Measurements from ENCODE around the gene B3GALNT2. TPM values are rescaled to one million over a fixed set of nuclear protein-coding genes. Genes with fewer than 3 reads are reported as not detected.
"Not testable (repeated sequence)": the region's sequence is repeated elsewhere in the genome, so short reads cannot be mapped to it uniquely, and the experiment has no call there.

The B3GALNT2 gene
- total and polyA plus RNA-seq, 8 donors = 2.4 to 126 (median 14.7) TPM

DNA sequence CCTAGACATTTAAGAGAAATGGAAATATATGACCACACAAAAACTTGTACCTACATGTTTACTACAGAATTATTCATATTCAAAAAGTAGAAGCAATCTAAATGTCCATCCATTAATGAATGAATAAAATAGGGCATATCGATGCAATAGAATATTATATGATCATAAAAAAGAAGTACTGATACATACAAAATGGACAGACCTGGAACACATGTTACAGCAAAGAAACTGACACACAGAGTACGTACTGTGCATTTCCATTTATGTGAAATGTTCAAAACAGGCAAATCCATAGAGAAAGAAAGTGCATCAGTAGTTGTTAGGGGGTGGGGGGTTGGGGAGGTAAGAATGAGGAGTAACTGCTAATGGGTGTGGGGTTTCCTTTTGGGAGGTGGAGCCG is 39.2 kb downstream of the B3GALNT2 start:
- WGBS, 5 donors = 92 to 97% (median 95%) methylated on average over 3 of the region's 3 CpGs
- H3K4me3 ChIP-seq = no peak overlapping the region
- DNase-seq = no peak
- peaks cover 3 to 66% (median 49%) of the 10 kb centered on the region in 4 donors for H3K36me3 ChIP-seq
- no peaks in the 10 kb centered on the region for H3K4me1 ChIP-seq
- no peaks in the 10 kb centered on the region for H3K27me3 ChIP-seq
- no peaks in the 10 kb centered on the region for H3K9me3 ChIP-seq
- no peak overlapping the region for H3K27ac ChIP-seq
- intact Hi-C loops (cut with DNase I; ENCODE audit: low total_unique reads) = no loop called here
- no peak for TF ChIP-seq POLR2A (IDR thresholded peaks at IDR 0.05)
- no peak for TF ChIP-seq POLR2AphosphoS5 (IDR thresholded peaks at IDR 0.05)
- TF ChIP-seq EP300 (IDR thresholded peaks at IDR 0.05) = no peak
- TF ChIP-seq, protein P1, sequence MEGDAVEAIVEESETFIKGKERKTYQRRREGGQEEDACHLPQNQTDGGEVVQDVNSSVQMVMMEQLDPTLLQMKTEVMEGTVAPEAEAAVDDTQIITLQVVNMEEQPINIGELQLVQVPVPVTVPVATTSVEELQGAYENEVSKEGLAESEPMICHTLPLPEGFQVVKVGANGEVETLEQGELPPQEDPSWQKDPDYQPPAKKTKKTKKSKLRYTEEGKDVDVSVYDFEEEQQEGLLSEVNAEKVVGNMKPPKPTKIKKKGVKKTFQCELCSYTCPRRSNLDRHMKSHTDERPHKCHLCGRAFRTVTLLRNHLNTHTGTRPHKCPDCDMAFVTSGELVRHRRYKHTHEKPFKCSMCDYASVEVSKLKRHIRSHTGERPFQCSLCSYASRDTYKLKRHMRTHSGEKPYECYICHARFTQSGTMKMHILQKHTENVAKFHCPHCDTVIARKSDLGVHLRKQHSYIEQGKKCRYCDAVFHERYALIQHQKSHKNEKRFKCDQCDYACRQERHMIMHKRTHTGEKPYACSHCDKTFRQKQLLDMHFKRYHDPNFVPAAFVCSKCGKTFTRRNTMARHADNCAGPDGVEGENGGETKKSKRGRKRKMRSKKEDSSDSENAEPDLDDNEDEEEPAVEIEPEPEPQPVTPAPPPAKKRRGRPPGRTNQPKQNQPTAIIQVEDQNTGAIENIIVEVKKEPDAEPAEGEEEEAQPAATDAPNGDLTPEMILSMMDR (IDR thresholded peaks at IDR 0.05) = no peak

DNA sequence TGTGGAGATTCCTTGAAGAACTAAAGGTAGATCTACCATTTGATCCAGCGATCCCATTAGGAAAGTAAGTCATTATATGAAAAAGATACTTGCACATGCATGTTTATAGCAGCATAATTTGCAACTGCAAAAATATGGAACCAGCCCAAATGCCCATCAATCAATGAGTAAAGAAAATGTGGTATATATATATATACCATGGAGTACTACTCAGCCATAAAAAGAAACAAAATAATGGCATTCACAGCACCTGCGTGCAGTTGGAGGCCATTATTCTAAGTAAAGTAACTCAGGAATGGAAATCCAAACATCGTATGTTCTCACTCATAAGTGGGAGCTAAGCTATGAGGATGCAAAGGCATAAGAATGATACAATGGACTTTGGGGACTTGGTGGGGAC is 41.4 kb downstream of the B3GALNT2 start:
- H3K27ac ChIP-seq; H3K4me3 ChIP-seq; DNase-seq; H3K27me3 ChIP-seq; H3K4me1 ChIP-seq; H3K9me3 ChIP-seq; intact Hi-C loops (cut with DNase I; ENCODE audit: low total_unique reads): not testable (repeated sequence)
- 96 to 99% (median 98%) methylated on average over 3 of the region's 3 CpGs for WGBS, 5 donors
- peaks cover 3 to 55% (median 47%) of the 10 kb centered on the region in 4 donors for H3K36me3 ChIP-seq

DNA sequence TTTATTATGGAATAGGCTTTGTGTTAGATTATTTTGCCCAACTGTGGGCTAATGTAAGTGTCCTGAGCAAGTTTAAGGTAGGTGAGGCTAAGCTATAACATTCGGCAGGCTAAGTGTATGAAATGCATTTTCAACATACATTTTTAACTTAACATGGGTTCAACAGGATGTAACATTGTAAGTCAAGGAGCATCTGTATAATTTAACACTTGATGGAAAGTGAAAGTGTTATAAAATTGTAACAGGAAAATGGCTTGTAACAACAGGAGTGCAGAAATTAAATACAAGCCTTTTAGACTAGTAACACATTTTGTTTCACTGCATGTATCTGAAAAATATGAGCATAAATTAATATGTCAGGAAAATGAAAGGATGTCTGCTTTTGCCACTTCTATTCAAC is 42.3 kb downstream of the B3GALNT2 start:
- Histone ChIP-seq H3K27ac (no peak overlapping the region), H3K36me3 (peaks cover 3 to 49% (median 45%) of the 10 kb centered on the region in 4 donors), H3K27me3 (no peaks in the 10 kb centered on the region), H3K4me3 (no peak overlapping the region), H3K9me3 (no peaks in the 10 kb centered on the region), H3K4me1 (no peaks in the 10 kb centered on the region)
- TF ChIP-seq, protein P1 (IDR thresholded peaks at IDR 0.05) = no peak
- TF ChIP-seq EP300 (IDR thresholded peaks at IDR 0.05) (no peak), POLR2A (IDR thresholded peaks at IDR 0.05) (no peak), POLR2AphosphoS5 (IDR thresholded peaks at IDR 0.05) (no peak)
- DNase-seq = no peak
- WGBS, 5 donors = 77 to 92% (median 89%) methylated on average over 1 of the region's 1 CpG
- intact Hi-C loops (cut with DNase I; ENCODE audit: low total_unique reads) = no loop called here

DNA sequence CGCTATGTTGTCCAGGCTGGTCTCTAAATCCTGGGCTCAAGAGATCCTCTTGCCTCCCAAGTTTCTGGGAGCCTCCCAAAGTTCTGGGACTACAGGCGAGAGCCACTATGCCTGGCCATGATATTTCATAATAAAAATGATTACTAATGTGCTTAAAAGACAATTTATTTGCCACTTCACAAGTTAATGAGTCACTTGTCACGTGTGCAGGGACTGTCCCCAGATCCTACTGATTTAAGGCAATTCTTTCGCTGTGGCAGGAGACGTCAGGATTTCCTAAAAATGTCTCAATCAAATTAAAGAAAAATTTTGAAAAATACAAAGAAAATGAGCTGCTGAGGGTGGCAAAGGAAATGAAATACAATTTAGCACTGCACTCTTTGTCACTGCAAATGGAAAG is 43.5 kb downstream of the B3GALNT2 start:
- Histone ChIP-seq H3K27ac (no peak overlapping the region), H3K9me3 (no peaks in the 10 kb centered on the region), H3K4me3 (no peak overlapping the region), H3K4me1 (no peaks in the 10 kb centered on the region), H3K36me3 (peaks cover 3 to 40% (median 37%) of the 10 kb centered on the region in 4 donors), H3K27me3 (no peaks in the 10 kb centered on the region)
- no peak for TF ChIP-seq POLR2A (IDR thresholded peaks at IDR 0.05)
- TF ChIP-seq POLR2AphosphoS5 (IDR thresholded peaks at IDR 0.05) = no peak
- TF ChIP-seq, protein P1 (IDR thresholded peaks at IDR 0.05) = no peak
- no peak for TF ChIP-seq EP300 (IDR thresholded peaks at IDR 0.05)
- intact Hi-C loops (cut with DNase I; ENCODE audit: low total_unique reads) = no loop called here
- 89 to 97% (median 92%) methylated on average over 5 of the region's 5 CpGs for WGBS, 5 donors
- no peak for DNase-seq

DNA sequence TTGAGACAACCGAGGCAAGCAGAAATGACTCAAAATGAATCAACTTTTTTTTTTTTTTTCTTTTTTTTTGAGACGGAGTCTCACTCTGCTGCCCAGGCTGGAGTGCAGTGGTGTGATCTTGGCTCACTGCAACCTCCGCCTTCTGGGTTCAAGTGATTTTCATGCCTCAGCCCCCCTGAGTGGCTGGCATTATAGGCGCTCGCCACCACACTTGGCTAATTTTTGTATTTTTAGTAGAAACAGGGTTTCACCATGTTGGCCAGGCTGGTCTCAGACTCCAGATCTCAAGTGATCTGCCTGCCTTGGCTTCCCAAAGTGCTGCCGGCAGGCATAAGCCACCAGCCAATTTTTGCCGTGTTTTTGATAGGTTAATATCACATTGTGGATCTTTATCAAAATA is 46.4 kb downstream of the B3GALNT2 start:
- H3K27ac ChIP-seq; H3K9me3 ChIP-seq; intact Hi-C loops (cut with DNase I; ENCODE audit: low total_unique reads); H3K27me3 ChIP-seq; DNase-seq; H3K4me3 ChIP-seq; H3K4me1 ChIP-seq: not testable (repeated sequence)
- 89 to 97% (median 96%) methylated on average over 7 of the region's 7 CpGs for WGBS, 5 donors
- peaks cover 6 to 46% (median 43%) of the 10 kb centered on the region in 4 donors for H3K36me3 ChIP-seq
